Endothelial cell of umbilical vein (primary cell): ENCODE data around the gene RNF144B. TPM values are rescaled to one million over a fixed set of nuclear protein-coding genes. Genes with fewer than 3 reads are reported as not detected.

ENCODE experiments used
- BruUV-seq: library from RNA; stranded (reverse); fragments of 400-500 nt; replicated peaks from 2 replicates; lab custom pipeline; 2021; lab: Mats Ljungman, UMichigan
- CTCF ChIA-PET: fragments of 300-600, 350-600 bp; sonication (Branson Sonifier 250); formaldehyde crosslinking; loops from one replicate; lab custom pipeline; 2021; ENCODE audit warnings: antibody characterized with exemption, inconsistent platforms; lab: Charles Lee
- POLR2A ChIA-PET: fragments of 300-600, 350-600 bp; sonication (Branson Sonifier 250); formaldehyde crosslinking; loops from one replicate; lab custom pipeline; 2021; ENCODE audit warnings: antibody characterized with exemption, inconsistent platforms; lab: Charles Lee
- DNase-seq: peaks from one replicate; pipeline ENCODE4 v3.0.0-alpha.2; 2011; ENCODE audit warnings: low read depth, low spot score
- FAIRE-seq: peaks from 2 replicates; lab custom pipeline; 2011; peaks lifted over from hg19 to GRCh38; lab: Jason Lieb, UNC
- H2AFZ ChIP-seq: 2 replicates; pipeline ENCODE4 v1.6.0; 2012; ENCODE audit warnings: low read depth, low read length, control low read depth, inconsistent platforms
- H3K27ac ChIP-seq: 2 replicates; pipeline ENCODE4 v1.5.1; 2011; ENCODE audit warnings: low read depth, mild to moderate bottlenecking, control low read depth, low read length, moderate library complexity; ENCODE audit not compliant: insufficient read depth
- H3K27me3 ChIP-seq, 2 experiments: 2 replicates each; pipeline versions ENCODE4 v1.6.0 to v1.6.1; 2011; ENCODE audit warnings: low read length in 2 of 2, mixed read lengths in 1 of 2; ENCODE audit not compliant: control insufficient read depth in 2 of 2, insufficient read depth in 2 of 2
- H3K36me3 ChIP-seq, 2 experiments: 2 replicates in 1 of 2; 3 replicates in 1 of 2; pipeline ENCODE4 v1.5.1; 2011; ENCODE audit warnings: low read length in 2 of 2, mild to moderate bottlenecking in 1 of 2, moderate library complexity in 1 of 2; ENCODE audit not compliant: control insufficient read depth in 2 of 2, insufficient read depth in 2 of 2; ENCODE audit errors: extremely low read depth in 1 of 2
- H3K4me1 ChIP-seq: 3 replicates; pipeline ENCODE4 v1.5.1; 2011; ENCODE audit warnings: mild to moderate bottlenecking, low read length; ENCODE audit not compliant: control insufficient read depth, insufficient read depth; ENCODE audit errors: extremely low read depth
- H3K4me2 ChIP-seq: 2 replicates; pipeline ENCODE4 v1.6.1; 2011; ENCODE audit warnings: low read length, control low read depth, mixed read lengths; ENCODE audit not compliant: insufficient read depth
- H3K4me3 ChIP-seq, 3 experiments: fragments of 200-600 bp in 1 of 3; sonication (generic), shearing (Covaris generic) in 1 of 3; replicated peaks in 1 of 3; 2 replicates each; pipeline ENCODE4 v1.5.1; 2011 to 2016; ENCODE audit warnings: control low read depth in 3 of 3, low read length in 3 of 3, mild to moderate bottlenecking in 2 of 3, inconsistent platforms in 1 of 3, low read depth in 1 of 3, moderate library complexity in 1 of 3; ENCODE audit not compliant: insufficient read depth in 1 of 3
- H3K79me2 ChIP-seq: 2 replicates; pipeline ENCODE4 v1.6.0; 2012; ENCODE audit warnings: low read length, inconsistent platforms; ENCODE audit not compliant: control insufficient read depth, insufficient read depth
- H3K9ac ChIP-seq: replicated peaks from 2 replicates; pipeline ENCODE3; 2011; ENCODE audit warnings: low read length, control low read depth; ENCODE audit not compliant: insufficient read depth; ENCODE audit errors: extremely low read depth
- H3K9me1 ChIP-seq: replicated peaks from 3 replicates; pipeline ENCODE4 v1.6.0; 2011; ENCODE audit warnings: mild to moderate bottlenecking, low read length; ENCODE audit not compliant: control insufficient read depth, insufficient read depth; ENCODE audit errors: extremely low read depth
- H3K9me3 ChIP-seq: replicated peaks from 2 replicates; pipeline ENCODE4 v1.5.1; 2012; ENCODE audit warnings: low read length, inconsistent platforms; ENCODE audit not compliant: control insufficient read depth, insufficient read depth
- H4K20me1 ChIP-seq: replicated peaks from 2 replicates; pipeline ENCODE3; 2011; ENCODE audit warnings: mild to moderate bottlenecking, low read length; ENCODE audit not compliant: control insufficient read depth, insufficient read depth; ENCODE audit errors: extremely low read depth
- CTCF ChIP-seq, 2 donors: IDR thresholded peaks; 1 replicate in 1 of 2; 2 replicates in 1 of 2; pipeline ENCODE4 v1.5.1; 2011; ENCODE audit warnings: low read length in 2 of 2, mild to moderate bottlenecking in 2 of 2, moderate library complexity in 2 of 2, control low read depth in 1 of 2, inconsistent platforms in 1 of 2, low read depth in 1 of 2; ENCODE audit not compliant: insufficient read depth in 1 of 2; ENCODE audit errors: extremely low read depth in 1 of 2
- EZH2 ChIP-seq: IDR thresholded peaks from 2 replicates; pipeline ENCODE4 v1.6.1; 2012; ENCODE audit warnings: borderline replicate concordance, low read depth, mild to moderate bottlenecking, moderate library complexity, low read length, inconsistent platforms; ENCODE audit not compliant: severe bottlenecking
- FOS ChIP-seq: IDR thresholded peaks from 2 replicates; pipeline ENCODE4 v1.6.1; 2011; ENCODE audit warnings: mild to moderate bottlenecking, low read length, moderate library complexity, borderline replicate concordance; ENCODE audit not compliant: insufficient read depth
- GATA2 ChIP-seq: IDR thresholded peaks from 2 replicates; pipeline ENCODE4 v1.7.0; 2011; ENCODE audit warnings: low read depth, mild to moderate bottlenecking, moderate library complexity, mixed read lengths, low read length; ENCODE audit not compliant: insufficient read length, insufficient read depth
- JUN ChIP-seq: IDR thresholded peaks from 2 replicates; pipeline ENCODE4 v1.6.1; 2011; ENCODE audit warnings: borderline replicate concordance, low read depth; ENCODE audit not compliant: insufficient read length, insufficient read depth
- MAX ChIP-seq: IDR thresholded peaks from 2 replicates; pipeline ENCODE4 v1.6.1; 2011; ENCODE audit not compliant: insufficient read depth, insufficient read length
- MYC ChIP-seq: IDR thresholded peaks from one replicate; pipeline ENCODE4 v1.6.1; 2011; ENCODE audit warnings: mild to moderate bottlenecking, low read depth, low read length
- POLR2A ChIP-seq: IDR thresholded peaks from 2 replicates; pipeline ENCODE4 v1.6.1; 2012; ENCODE audit warnings: low read depth, mild to moderate bottlenecking, control low read depth, low read length
- POLR2AphosphoS5 ChIP-seq: IDR thresholded peaks from 2 replicates; pipeline ENCODE4 v1.6.1; 2012; ENCODE audit warnings: low read depth, mild to moderate bottlenecking, control low read depth, low read length, moderate library complexity; ENCODE audit not compliant: insufficient read depth
- dilution Hi-C: fragments of 300-500 bp; cut with MboI; formaldehyde crosslinking; loops from one replicate; pipeline ENCODE4 v1.15.0; 2019; ENCODE audit warnings: low sequenced_read_pairs; ENCODE audit not compliant: extremely low pct_ligation_motif_present
- intact Hi-C: fragments of 100-400 bp; cut with micrococcal nuclease; formaldehyde crosslinking; loops from one replicate; pipeline ENCODE4 v1.10.0; 2022
- polyA plus RNA-seq, 4 experiments: library from polyadenylated mRNA; depleted of rRNA in 3 of 4; stranded (reverse) in 3 of 4; unstranded in 1 of 4; fragments of >200 nt; gene quantifications; 2 replicates each; pipeline versions ENCODE4 v1.2.1 to v1.2.3, GENCODE V29; 2011 to 2012; ENCODE audit warnings: missing spikeins in 1 of 4
- total RNA-seq: library from RNA; stranded (reverse); gene quantifications from 2 replicates; pipeline ENCODE4 v1.2.3, GENCODE V29; 2021

Gene RNF144B
- total and polyA plus RNA-seq, 2 donors (not counting 3 experiments of a cell fraction or from before 2014, with no cell fraction given): 18.1 to 97.3 TPM

DNA sequence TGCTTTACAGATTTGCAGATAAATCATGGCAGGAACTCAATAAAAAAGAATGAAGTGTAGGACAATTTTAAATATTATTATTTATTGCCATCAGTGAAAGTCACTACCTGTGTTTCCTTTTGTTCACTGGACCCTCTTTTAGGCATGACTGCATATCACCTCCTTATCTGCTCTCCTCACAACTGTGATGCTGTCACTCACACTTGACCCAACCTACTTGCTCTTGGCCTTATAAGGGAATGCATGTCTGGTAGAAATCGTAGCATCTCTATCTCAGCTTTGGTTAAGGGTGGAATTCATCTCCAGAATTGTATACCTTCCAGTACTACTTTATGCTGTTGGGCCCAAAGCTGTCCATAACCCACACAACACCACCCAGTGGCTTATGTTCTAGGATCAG lies 47.6 kb upstream of the RNF144B start:
- dilution Hi-C loops (no loop called here), intact Hi-C loops (loop anchor here (5.0 kb wide), 1 partner anchor 113 kb away; no protein-coding TSS in a partner anchor)
- FAIRE-seq: no peak

More for the DNA sequence above, 47.6 kb upstream of the RNF144B start:
- Histone ChIP-seq H3K79me2 (no peaks in the 10 kb centered on the region), H3K9ac (no peak overlapping the region), H3K36me3 (no peaks in the 10 kb centered on the region), H3K9me3 (no peaks in the 10 kb centered on the region), H3K27me3 (no peaks in the 10 kb centered on the region), H4K20me1 (no peaks in the 10 kb centered on the region), H3K4me3 (no peak overlapping the region), H2AFZ (no peak overlapping the region), H3K27ac (no peak overlapping the region), H3K9me1 (no peaks in the 10 kb centered on the region), H3K4me2 (no peak overlapping the region), H3K4me1 (peaks cover 11% of the 10 kb centered on the region)
- ChIA-PET CTCF (no interaction called here), POLR2A (no interaction called here)
- BruUV-seq: no TSS peak
- TF ChIP-seq CTCF (IDR thresholded peaks at IDR 0.05; ENCODE audit: extremely low read depth in 1 of 2, insufficient read depth in 1 of 2, low read depth in 1 of 2, low read length in 2 of 2): no peak
- TF ChIP-seq JUN: no peak
- TF ChIP-seq EZH2: no peak
- no peak for TF ChIP-seq POLR2AphosphoS5
- TF ChIP-seq POLR2A: no peak
- TF ChIP-seq GATA2: no peak
- no peak for TF ChIP-seq MYC
- TF ChIP-seq MAX: no peak
- no peak for TF ChIP-seq FOS
- no peak for DNase-seq
